Thyroid gland (tissue), 4 donors: ENCODE results near the gene CHD8.

Source experiments
- POLR2A ChIP-seq, 2 donors: fragments of 450-650 bp; IDR thresholded peaks; one replicate each; pipeline ENCODE4 v1.6.1; 2017; ENCODE audit warnings: antibody characterized with exemption in 2 of 2, mild to moderate bottlenecking in 2 of 2, moderate library complexity in 1 of 2
- TF ChIP-seq, protein P1 (sequence below), 6 experiments: fragments of 200-600 bp in 3 of 6; fragments of 450-650 bp in 3 of 6; sonication (generic) in 3 of 6; IDR thresholded peaks; one replicate each; pipeline ENCODE4 v1.5.1; 2016 to 2019; ENCODE audit warnings: antibody characterized with exemption in 6 of 6, mild to moderate bottlenecking in 2 of 6, inconsistent platforms in 1 of 6, moderate library complexity in 1 of 6

DNA sequence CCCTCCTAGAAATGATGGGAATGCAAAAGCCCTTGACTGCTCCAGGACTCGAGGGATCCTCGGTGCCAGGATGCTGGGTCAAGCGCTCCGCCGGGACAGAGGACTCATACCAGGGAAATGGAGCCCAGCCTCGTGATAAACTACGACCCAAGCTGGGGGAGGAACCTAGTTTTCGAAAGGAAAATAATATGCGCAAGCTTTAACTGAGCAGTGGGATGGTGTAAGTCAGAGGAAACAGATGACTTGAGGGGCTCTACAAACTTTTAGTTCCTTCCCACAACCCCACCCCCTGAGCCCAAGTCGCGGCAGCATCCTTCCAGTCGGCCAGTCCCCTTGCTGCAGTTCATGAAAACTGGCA, 71.5 kb downstream of the CHD8 start:
- TF ChIP-seq, protein P1, sequence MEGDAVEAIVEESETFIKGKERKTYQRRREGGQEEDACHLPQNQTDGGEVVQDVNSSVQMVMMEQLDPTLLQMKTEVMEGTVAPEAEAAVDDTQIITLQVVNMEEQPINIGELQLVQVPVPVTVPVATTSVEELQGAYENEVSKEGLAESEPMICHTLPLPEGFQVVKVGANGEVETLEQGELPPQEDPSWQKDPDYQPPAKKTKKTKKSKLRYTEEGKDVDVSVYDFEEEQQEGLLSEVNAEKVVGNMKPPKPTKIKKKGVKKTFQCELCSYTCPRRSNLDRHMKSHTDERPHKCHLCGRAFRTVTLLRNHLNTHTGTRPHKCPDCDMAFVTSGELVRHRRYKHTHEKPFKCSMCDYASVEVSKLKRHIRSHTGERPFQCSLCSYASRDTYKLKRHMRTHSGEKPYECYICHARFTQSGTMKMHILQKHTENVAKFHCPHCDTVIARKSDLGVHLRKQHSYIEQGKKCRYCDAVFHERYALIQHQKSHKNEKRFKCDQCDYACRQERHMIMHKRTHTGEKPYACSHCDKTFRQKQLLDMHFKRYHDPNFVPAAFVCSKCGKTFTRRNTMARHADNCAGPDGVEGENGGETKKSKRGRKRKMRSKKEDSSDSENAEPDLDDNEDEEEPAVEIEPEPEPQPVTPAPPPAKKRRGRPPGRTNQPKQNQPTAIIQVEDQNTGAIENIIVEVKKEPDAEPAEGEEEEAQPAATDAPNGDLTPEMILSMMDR (IDR thresholded peaks at IDR 0.05): no peak
- TF ChIP-seq POLR2A (IDR thresholded peaks at IDR 0.05): no peak
